Adrenal gland (tissue), 12 donors: ENCODE data around the gene DPEP2NB. TPM values are rescaled to one million over a fixed set of nuclear protein-coding genes. Genes with fewer than 3 reads are reported as not detected.

Experiments used
- DNase-seq, 7 donors: peaks; one replicate each; pipeline ENCODE4 v3.0.0-alpha.2; 2019 to 2020
- H3K27ac ChIP-seq, 5 donors: fragments of 200-600 bp; sonication (generic) in 4 of 5; 1 replicate in 3 of 5; 2 replicates in 2 of 5; pipeline versions ENCODE4 v1.5.1 to v1.8.0; 2016 to 2020; ENCODE audit warnings: mild to moderate bottlenecking in 1 of 5
- H3K27me3 ChIP-seq: fragments of 200-600 bp; 2 replicates; pipeline ENCODE4 v1.8.0; 2021
- H3K36me3 ChIP-seq, 2 donors: fragments of 200-600 bp; replicated peaks in 1 of 2; 1 replicate in 1 of 2; 2 replicates in 1 of 2; pipeline versions ENCODE4 v1.5.1 to v1.8.0; 2018 to 2022
- H3K4me1 ChIP-seq, 2 donors: fragments of 200-600 bp; replicated peaks in 1 of 2; 1 replicate in 1 of 2; 2 replicates in 1 of 2; pipeline versions ENCODE4 v1.5.1 to v1.8.0; 2018 to 2021
- H3K4me3 ChIP-seq, 4 donors: fragments of 200-600 bp; sonication (generic) in 3 of 4; one replicate each; pipeline ENCODE4 v1.5.1; 2016 to 2018
- H3K9me3 ChIP-seq, 3 donors: fragments of 200-600 bp; sonication (generic) in 1 of 3; replicated peaks in 1 of 3; 1 replicate in 2 of 3; 2 replicates in 1 of 3; pipeline versions ENCODE4 v1.5.1 to v1.8.0; 2016 to 2021
- CTCF ChIP-seq, 6 experiments: fragments of 450-650 bp in 4 of 6; fragments of 200-600 bp in 2 of 6; sonication (generic) in 1 of 6; IDR thresholded peaks; 1 replicate in 5 of 6; 2 replicates in 1 of 6; pipeline versions ENCODE4 v1.5.1 to v1.8.0; 2016 to 2021; ENCODE audit warnings: antibody characterized with exemption in 6 of 6, mild to moderate bottlenecking in 2 of 6, moderate library complexity in 1 of 6
- POLR2A ChIP-seq, 2 donors: fragments of 450-650 bp; IDR thresholded peaks; one replicate each; pipeline ENCODE4 v1.6.1; 2017; ENCODE audit warnings: antibody characterized with exemption in 2 of 2, mild to moderate bottlenecking in 2 of 2, moderate library complexity in 1 of 2
- WGBS, 4 donors: extraction: QIAGEN DNeasy Blood & Tissue Kit in 2 of 4; methylation state at CpG; one replicate each; pipeline versions ENCODE4 v1.1.5 to v1.1.7; 2013 to 2017; 5-methylcytosine and 5-hydroxymethylcytosine counted together
- intact Hi-C, 2 donors: fragments of 100-400 bp; cut with DNase I; formaldehyde crosslinking; loops; one replicate each; pipeline versions ENCODE4 v1.14.1 to v1.15.0; 2022 to 2023
- polyA plus RNA-seq, 3 donors: library from polyadenylated mRNA; stranded (reverse); fragments of 200-250 nt in 2 of 3; fragments of 350-450 nt in 1 of 3; fragmentation: Illumina TruSeq in 1 of 3; extraction: RNeasy Lipid Tissue Mini Kit (QIAGEN cat#74804) in 1 of 3; gene quantifications; one replicate each; pipeline ENCODE4 v1.2.3, GENCODE V29; 2013 to 2014
- total RNA-seq, 9 donors: library from RNA; depleted of rRNA in 4 of 9; stranded (reverse); fragments of >200 nt in 4 of 9; fragments of 120-200 nt in 1 of 9; fragmentation: NEBNext Ultra II Directional in 1 of 9; extraction: Animal tissue kit (Norgen Biotek cat#: 25700) in 1 of 9; gene quantifications; one replicate each; pipeline versions ENCODE4 v1.1.0 to v1.2.4, GENCODE V29; 2013 to 2023
- donor health status: healthy with polysubstance abuse.
- donor health status: Bipolar disorder and iron deficiency.
- donor health status: DM: yes; HTN: yes; CAD: no.
- donor health status: DM: no; HTN: no; CAD: no.
- donor health status: DM: no; HTN: no; CAD: no.
- donor health status: DM: yes; HTN: yes; CAD: no.

The DPEP2NB gene
- total and polyA plus RNA-seq, 12 donors: not detected

DNA sequence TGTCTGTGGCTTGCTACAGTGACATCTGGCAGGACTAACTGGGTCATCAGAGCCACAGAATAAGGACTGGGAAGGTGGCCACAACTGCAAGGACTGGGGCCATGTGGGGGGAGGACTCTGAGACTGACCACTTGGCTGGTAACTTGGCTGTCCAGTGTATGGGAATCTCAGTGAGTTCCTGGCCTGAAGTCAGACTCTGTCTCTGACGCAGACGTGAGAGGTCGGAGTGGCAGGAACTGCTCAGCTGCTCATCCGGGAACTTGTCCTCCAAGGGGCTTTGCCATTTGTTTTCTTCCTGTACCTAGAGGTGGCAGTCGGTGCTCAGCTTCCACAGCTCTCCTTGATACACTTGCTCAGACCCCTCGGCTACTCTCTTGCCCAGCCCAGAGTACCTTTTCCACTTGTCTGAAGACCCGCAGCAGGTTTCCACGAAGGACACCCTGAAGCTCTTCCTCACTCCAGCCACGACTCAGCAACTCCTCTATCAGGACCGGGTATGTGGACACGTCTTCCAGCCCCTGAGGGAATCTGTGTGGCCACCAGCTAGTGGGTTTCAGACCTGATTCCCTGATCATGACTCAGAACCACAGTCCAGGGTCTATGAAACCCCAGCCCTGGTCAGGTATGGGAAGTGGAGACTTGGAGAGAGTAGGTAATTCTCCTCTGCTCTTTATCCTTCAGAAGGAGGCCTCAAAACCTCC is 28.1 kb downstream of the DPEP2NB start:
- Histone ChIP-seq H3K27me3 (no peaks in the 10 kb centered on the region), H3K27ac (peak overlapping the region in 3 of 5 donors; percentile 26 to 72 (median 64)), H3K9me3 (no peaks in the 10 kb centered on the region), H3K4me1 (peaks cover 0 to 19% of the 10 kb centered on the region in 2 donors), H3K4me3 (no peak overlapping the region), H3K36me3 (no peaks in the 10 kb centered on the region)
- WGBS, 4 donors: 65 to 80% (median 66%) methylated on average over 11 of the region's 11 CpGs
- DNase-seq: peak in 6 of 7 donors; percentile 44 to 77 (median 52)
- TF ChIP-seq CTCF (IDR thresholded peaks at IDR 0.05): no peak
- TF ChIP-seq POLR2A (IDR thresholded peaks at IDR 0.05): no peak
- intact Hi-C loops: loop anchor here in 1 of 2 donors (10.0 kb wide), 1 partner anchor 237 kb away; no protein-coding TSS in a partner anchor

GRCh38 chr16:67986949-67987348 is 28.8 kb downstream of the DPEP2NB start:
- Histone ChIP-seq H3K27ac (peak overlapping the region in 3 of 5 donors; percentile 26 to 72 (median 64)), H3K4me1 (peaks cover 0 to 19% of the 10 kb centered on the region in 2 donors), H3K9me3 (no peaks in the 10 kb centered on the region), H3K4me3 (no peak overlapping the region), H3K36me3 (no peaks in the 10 kb centered on the region), H3K27me3 (no peaks in the 10 kb centered on the region)
- DNase-seq: no peak
- intact Hi-C loops: loop anchor here in 1 of 2 donors (10.0 kb wide), 1 partner anchor 238 kb away; no protein-coding TSS in a partner anchor
- no peak for TF ChIP-seq CTCF (IDR thresholded peaks at IDR 0.05)
- no peak for TF ChIP-seq POLR2A (IDR thresholded peaks at IDR 0.05)
- 85 to 92% (median 90%) methylated on average over 5 of the region's 5 CpGs for WGBS, 4 donors

DNA sequence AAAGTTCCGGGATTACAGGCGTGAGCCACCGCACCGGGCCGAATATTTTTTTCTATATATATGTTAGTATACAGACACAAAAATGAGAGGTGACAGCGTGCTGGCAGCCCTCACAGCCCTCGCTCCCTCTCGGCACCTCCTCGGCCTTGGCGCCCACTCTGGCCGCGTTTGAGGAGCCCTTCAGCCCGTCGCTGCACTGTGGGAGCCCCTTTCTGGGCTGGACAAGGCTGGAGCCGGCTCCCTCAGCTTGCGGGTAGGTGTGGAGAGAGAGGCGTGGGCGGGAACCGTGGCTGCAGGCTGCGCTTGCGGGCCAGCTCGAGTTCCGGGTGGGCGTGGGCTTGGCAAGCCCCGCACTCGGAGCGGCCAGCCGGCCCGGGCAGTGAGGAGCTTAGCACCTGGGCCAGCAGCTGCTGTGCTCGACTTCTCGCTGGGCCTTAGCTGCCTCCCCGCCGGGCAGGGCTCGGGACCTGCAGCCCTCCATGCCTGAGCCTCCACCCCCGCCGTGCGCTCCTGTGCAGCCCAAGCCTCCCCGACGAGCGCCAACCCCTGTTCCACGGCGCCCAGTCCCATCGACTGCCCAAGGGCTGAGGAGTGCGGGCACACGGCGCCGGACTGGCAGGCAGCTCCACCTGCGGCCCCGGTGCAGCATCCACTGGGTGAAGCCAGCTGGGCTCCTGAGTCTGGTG is 33.6 kb downstream of the DPEP2NB start:
- 95 to 97% (median 95%) methylated on average over 21 to 49 of the region's 49 CpGs for WGBS, 4 donors
- H3K9me3 ChIP-seq: no peaks in the 10 kb centered on the region

More for the DNA sequence above, 33.6 kb downstream of the DPEP2NB start:
- Histone ChIP-seq H3K4me3 (no peak overlapping the region), H3K4me1 (peaks cover 0 to 19% of the 10 kb centered on the region in 2 donors), H3K27ac (no peak overlapping the region), H3K36me3 (no peaks in the 10 kb centered on the region), H3K27me3 (no peaks in the 10 kb centered on the region)
- TF ChIP-seq POLR2A (IDR thresholded peaks at IDR 0.05) (no peak), CTCF (IDR thresholded peaks at IDR 0.05) (no peak)
- intact Hi-C loops: loop anchor here (5.0 to 10.0 kb wide), 2 partner anchors 243 to 485 kb away; no protein-coding TSS in a partner anchor
- DNase-seq: no peak
